Anterior cingulate cortex (tissue), 58 donors: ENCODE data around the gene GPR87.

ENCODE experiments used
- DNase-seq, 58 donors: peaks; one replicate each; lab custom pipeline; 2025; lab: John Stamatoyannopoulos, UW

GPR87 gene

DNA sequence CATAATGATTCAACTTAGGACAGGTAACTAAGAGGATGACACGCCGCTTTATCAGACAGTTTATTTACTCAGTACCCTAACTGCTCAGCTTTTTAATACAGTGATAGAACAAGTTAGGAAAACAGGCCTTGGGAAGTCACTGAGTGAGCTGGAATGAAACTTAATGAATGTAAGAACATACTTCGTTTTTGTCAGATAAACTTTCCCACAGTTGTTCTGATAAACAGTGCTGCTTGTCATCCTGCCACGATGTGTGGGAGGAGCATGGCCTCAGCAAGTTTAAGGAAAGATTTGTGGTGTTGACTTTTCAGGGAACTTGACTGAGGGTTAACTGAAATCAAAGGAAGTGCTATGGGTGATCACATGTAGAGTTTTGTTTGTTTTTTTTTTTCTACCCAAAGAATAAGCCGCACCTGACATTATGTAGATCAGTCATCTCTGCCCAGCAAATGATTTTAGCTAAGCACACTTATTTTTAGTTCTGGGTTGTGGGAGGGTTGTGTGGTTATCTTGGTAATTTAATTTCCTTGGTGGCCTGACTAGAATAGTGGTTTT is 32.6 kb downstream of the GPR87 start:
- DNase-seq: no peak

DNA sequence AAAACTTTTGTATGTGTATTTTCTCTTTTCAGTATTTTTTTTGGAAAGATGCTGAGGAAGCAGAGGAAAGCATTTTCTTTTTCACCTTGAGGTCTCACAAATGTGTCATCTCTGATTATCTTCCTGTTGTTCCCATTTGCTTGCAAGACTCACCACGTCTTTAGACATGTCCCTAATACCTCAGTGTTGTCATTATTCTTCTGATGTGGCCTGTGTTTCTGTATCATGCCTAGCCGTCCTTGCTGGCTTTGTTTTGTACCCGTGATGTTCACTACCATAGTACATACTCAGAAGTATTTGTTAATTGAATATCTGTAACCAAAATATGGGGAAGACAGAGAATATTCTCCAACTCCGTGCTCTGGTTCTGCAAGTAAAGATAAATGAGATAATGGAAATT is 33.2 kb downstream of the GPR87 start:
- no peak for DNase-seq

DNA sequence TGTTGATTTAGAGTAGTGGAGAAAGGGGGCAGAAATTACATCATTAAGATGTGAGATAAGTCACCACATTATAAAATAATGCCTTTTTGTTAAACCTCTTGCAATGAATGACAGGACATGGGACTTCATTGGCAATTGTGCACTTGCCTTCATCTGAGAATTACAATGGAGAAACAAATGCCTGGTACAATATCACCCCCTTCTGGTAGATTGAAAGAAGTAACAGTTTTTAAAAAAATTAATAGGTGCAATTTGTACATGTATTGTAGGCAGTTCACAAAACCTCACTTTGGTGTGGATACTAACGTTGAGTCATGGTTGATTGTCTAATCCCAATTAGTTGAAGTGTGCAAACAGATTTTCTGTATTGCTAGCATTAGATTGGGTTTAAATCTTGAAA is 33.7 kb downstream of the GPR87 start:
- DNase-seq: peak in 2 of 58 donors; percentile 11 to 46

- no peak for DNase-seq
Observed at GRCh38 chr3:151281671-151282324, 34.8 kb downstream of the GPR87 start.

DNA sequence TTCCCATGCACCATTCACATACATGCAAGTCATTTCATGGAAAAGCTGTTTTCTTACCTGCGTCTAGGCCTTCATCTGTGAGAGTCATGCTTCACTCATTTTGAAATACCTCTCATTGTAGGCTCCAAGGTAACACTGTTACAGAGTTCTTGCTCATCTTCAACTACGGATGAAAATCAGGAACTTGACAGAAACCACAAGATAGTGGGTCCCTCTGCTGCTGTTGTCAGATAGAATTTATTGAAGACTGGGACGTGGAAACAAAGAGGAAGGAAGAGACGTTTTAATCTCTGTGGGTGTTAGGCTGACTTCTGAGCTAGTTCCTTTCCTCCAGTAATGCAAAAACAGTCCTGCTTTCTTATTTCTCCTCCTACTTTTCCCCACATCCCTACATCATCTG is 38.4 kb downstream of the GPR87 start, which contains the start of gene P2RY14:
TSS of gene P2RY14 (minus strand) at position 313 of the 400 bp plus-strand sequence. CDS start 64,226 bp downstream, outside the sequence.
- no peak for DNase-seq

GRCh38 chr3:151276687-151277042 is 40.0 kb downstream of the GPR87 start:
- no peak for DNase-seq

DNA sequence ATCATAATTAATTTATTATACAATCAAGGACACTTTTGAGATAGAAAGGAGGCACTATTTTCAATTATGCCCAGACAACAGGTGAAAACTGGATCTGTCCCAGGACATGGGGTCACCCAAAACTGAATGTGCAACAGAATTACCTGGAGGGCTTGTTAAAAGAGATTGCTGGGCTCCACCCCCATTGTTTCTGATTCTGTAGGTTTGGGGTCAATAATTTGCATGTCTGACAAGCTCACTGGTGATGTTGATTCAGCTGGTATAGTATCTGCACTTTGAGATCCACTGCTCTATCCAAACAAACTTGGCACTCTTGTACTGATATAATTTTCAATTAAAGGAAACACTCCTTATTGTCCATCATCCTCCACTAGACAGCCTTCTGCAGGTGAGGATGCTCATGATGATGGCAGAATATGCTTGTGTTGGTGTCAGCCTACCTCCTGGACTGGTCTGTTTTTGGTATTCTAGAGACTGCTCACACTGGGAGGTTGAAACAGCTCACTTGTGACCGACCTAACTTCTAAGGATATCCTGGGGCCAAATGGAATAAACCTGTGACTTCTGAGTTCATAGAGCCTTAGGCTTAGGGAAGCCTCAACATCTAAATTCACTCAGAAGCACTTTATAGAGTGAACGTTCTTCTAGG is 40.5 kb downstream of the GPR87 start:
- DNase-seq: no peak

DNA sequence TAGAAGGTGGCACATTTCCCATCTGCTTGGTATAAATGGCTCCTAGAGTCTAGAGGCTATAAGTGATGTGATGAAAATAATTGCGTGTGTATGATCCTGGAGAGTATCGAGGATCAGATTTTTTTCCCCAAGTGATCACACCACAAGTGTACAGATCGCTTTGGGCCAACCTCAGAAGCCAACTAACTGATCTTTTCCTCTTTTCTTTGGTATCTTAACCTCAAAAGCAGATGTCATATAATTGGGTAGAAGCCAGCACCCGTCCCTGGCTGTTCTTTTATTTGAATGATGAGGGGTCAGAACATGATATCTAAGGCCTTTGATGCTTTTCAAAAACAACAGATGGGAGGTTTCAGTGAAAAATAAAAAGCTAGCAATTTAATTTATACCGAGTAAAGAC is 41.5 kb downstream of the GPR87 start:
- no peak for DNase-seq

- no peak for DNase-seq
Observed at GRCh38 chr3:151269631-151270030, 47.0 kb downstream of the GPR87 start.

DNA sequence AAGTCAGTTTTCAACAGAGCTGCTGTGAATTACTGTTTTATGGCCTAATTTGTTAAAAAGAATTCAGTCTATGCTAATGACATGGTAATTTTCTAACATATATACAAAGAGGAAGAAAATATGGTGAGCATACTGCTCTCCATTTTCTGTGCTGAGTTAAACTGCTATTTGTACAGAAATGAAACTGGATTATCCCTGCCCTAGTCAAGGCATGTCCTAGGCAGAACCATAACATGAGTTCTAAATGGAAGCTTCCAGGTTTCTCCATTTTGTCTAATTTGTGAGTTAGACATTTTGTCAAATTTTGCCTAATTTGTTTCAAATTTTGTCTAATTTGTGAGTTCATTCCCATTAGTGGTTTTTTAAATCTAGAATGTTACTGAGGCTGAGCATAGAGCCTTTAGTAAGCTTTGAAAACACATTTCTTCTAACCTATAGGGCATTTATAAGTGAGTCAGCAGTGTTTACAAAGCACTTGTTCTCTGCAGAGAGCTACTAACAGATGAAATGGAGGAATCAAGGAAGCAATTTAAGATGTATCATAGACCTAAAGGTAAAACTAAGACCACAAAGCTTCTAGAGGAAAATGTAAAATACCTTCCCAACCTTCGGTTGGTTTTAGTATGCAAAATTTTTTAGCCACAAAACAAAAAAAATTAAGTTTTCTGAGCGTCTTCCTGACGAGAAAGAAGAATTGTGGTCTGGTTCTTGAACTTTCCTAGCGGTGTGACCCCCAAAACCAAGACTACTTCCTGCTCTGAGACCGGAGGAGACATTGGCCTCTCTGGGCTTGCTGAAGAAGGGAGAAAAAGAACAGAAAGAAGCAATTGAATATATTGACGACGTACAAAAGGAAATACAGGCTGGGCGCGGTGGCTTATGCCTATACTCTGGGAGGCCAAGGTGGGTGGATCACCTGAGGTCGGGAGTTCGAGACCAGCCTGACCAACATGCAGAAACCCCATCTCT is 48.1 kb downstream of the GPR87 start:
- no peak for DNase-seq

DNA sequence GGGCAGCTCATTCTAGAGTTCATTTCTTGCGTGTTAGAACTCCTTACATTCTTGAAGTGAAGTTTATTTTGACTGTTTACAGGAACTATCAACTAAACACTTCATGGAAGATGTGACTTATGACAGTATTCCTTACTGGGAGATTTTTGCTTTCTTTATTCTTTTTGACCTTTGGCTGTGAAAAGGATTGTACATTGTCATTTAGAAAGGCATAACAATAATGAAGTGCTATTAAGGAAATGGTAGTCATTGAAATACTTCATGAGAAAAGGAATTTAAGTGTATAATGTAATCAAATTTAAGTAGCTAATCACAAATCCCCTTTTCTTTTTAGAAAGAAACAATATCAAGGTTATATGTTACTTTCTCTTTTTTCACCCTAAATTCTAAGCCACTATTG is 49.6 kb downstream of the GPR87 start:
- no peak for DNase-seq

DNA sequence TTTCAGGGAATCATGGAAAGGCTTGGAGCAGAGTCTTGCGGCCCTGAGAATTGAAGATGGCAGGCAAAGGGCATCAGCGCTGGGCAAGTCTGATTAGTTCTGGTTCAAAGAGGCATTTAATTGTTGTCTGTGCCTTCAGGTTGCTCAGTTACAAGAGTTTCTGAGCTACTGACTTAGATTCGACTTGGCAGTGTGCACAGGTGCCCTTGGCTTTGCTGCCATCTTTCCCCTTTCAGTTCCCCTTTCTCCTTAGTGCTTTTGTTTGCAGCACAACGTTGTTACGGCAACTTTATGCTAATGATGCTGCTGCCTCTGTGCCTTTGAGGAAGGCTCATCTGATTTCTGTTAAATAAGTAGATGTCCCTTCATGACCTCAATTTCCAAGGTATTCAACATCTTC is 50.8 kb downstream of the GPR87 start:
- DNase-seq: peak in 5 of 58 donors; percentile 3 to 31 (median 17)

- DNase-seq: no peak
Observed at GRCh38 chr3:151265166-151265565, 51.5 kb downstream of the GPR87 start.

DNA sequence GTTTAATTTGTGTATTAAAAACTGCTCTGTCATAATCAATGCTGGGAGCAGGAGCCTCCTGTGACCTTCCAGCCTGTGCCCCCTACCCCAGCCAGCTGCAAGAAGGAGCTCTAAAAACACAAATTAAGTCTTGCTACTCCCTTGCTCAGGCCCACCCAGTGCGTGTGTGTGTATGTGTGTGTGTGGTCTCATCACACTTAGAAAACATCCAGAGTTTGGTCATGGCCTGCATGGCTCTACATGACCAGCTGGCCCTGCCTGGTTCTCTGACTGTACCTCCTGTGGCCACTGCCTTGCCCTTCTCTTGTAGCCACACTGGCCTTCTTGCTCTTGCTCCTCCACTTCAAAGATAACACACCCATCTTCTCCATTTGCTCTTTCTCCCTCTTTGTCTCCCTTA is 52.0 kb downstream of the GPR87 start:
- no peak for DNase-seq

GRCh38 chr3:151262871-151263525 is 53.6 kb downstream of the GPR87 start:
- no peak for DNase-seq

DNA sequence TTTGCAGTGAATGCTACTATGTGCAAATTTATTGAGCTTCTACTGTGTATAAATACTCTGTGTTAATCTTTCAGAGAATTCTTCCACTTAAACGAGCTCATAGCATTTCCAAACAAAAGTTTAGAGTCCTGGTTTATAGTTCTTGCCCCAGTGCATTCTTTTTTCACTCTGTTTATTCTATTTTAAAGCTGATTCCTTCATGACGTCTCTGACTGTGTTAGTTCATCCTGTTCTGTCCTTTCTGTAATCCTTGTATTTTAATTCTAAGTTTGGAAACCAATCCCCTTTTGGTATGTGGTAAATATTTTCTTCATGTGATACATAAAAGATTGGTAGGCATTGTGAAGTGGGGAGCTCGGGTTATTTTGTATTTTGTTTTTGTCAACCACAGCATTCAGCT is 57.0 kb downstream of the GPR87 start:
- no peak for DNase-seq

GRCh38 chr3:151256749-151257148 is 59.9 kb downstream of the GPR87 start:
- DNase-seq: no peak

DNA sequence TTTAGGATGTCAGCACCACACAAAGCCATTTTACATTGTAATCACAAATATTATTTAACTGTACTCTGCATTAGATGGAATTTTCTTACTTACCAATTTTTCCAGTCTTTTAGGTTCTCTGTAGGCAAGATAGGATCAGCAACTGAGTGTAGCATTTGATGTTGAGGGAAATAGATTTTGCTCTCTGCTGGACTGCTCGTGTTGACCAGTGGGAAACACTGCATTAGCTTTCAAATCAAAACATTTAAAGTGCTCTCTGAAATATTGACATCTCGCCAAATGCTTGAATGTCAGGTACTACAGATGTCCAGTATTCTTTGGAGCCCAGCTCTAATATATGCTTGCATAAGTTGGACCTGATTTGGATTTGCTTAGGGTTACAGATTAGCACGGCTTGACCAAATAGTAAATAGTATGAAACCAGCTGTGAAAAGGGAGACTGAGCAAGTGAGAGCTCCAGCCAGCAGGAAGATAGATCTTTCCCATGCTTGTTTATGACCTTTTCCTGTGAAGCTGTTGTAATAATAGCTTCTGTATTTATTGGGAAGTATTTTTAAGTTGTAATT is 67.8 kb downstream of the GPR87 start:
- DNase-seq: no peak
